Mesendoderm (in vitro differentiated cells): ENCODE data around the gene MOB3B.

Experiments
- DNase-seq: peaks from one replicate; pipeline ENCODE4 v3.0.0; 2013
- H2AK5ac ChIP-seq: 2 replicates; pipeline ENCODE4 v1.6.1; 2013; ENCODE audit warnings: low read length, inconsistent platforms
- H2BK120ac ChIP-seq: 2 replicates; pipeline ENCODE4 v1.6.1; 2013; ENCODE audit warnings: low read depth, mild to moderate bottlenecking, low read length, moderate library complexity, mixed read lengths
- H2BK15ac ChIP-seq: replicated peaks from 2 replicates; pipeline ENCODE4 v1.6.1; 2013; ENCODE audit warnings: low read depth, mild to moderate bottlenecking, moderate library complexity
- H2BK5ac ChIP-seq: 2 replicates; pipeline ENCODE4 v1.6.1; 2013; ENCODE audit warnings: low read length, inconsistent platforms
- H3K18ac ChIP-seq: 2 replicates; pipeline ENCODE4 v1.6.1; 2013; ENCODE audit warnings: mild to moderate bottlenecking, low read length, mixed read lengths
- H3K23ac ChIP-seq: one replicate; pipeline ENCODE4 v1.6.1; 2013; ENCODE audit warnings: low read length
- H3K27ac ChIP-seq: 2 replicates; pipeline ENCODE4 v1.5.1; 2013; ENCODE audit warnings: low read depth, mild to moderate bottlenecking, inconsistent platforms, low read length, moderate library complexity
- H3K27me3 ChIP-seq: 2 replicates; pipeline ENCODE4 v1.6.1; 2013; ENCODE audit warnings: low read length, control low read depth, mild to moderate bottlenecking, inconsistent platforms; ENCODE audit not compliant: insufficient read depth, poor library complexity
- H3K36me3 ChIP-seq: 2 replicates; pipeline ENCODE4 v1.6.1; 2013; ENCODE audit warnings: low read length, inconsistent platforms; ENCODE audit not compliant: control insufficient read depth, insufficient read depth
- H3K4ac ChIP-seq: one replicate; pipeline ENCODE4 v1.6.1; 2013; ENCODE audit warnings: low read depth, mild to moderate bottlenecking, low read length, moderate library complexity
- H3K4me1 ChIP-seq: 2 replicates; pipeline ENCODE4 v1.6.1; 2013; ENCODE audit warnings: low read depth, low read length, inconsistent platforms; ENCODE audit not compliant: control insufficient read depth
- H3K4me2 ChIP-seq: 2 replicates; pipeline ENCODE4 v1.6.1; 2013; ENCODE audit warnings: low read length
- H3K4me3 ChIP-seq: 2 replicates; pipeline ENCODE4 v1.5.1; 2013; ENCODE audit warnings: mild to moderate bottlenecking, low read length
- H3K56ac ChIP-seq: one replicate; pipeline ENCODE4 v1.6.1; 2013; ENCODE audit warnings: low read length
- H3K79me1 ChIP-seq: 2 replicates; pipeline ENCODE4 v1.6.1; 2013; ENCODE audit warnings: low read length, inconsistent platforms
- H3K79me2 ChIP-seq: 2 replicates; pipeline ENCODE4 v1.6.1; 2013; ENCODE audit warnings: mild to moderate bottlenecking, low read length; ENCODE audit not compliant: control insufficient read depth, insufficient read depth
- H3K9ac ChIP-seq: 2 replicates; pipeline ENCODE4 v1.6.1; 2013; ENCODE audit warnings: low read length, inconsistent platforms
- H4K5ac ChIP-seq: one replicate; pipeline ENCODE4 v1.6.1; 2013; ENCODE audit warnings: low read length
- H4K8ac ChIP-seq: one replicate; pipeline ENCODE4 v1.6.1; 2013; ENCODE audit warnings: low read depth, mild to moderate bottlenecking, control low read depth, low read length, moderate library complexity
- WGBS: extraction: QIAGEN DNeasy Blood & Tissue Kit; methylation state at CpG from one replicate; pipeline ENCODE4 v1.1.7; 2013; ENCODE audit warnings: low lambda C conversion rate, missing lambda C conversion rate; ENCODE audit not compliant: insufficient coverage; ENCODE audit errors: extremely low coverage; 5-methylcytosine and 5-hydroxymethylcytosine counted together

Gene MOB3B

DNA sequence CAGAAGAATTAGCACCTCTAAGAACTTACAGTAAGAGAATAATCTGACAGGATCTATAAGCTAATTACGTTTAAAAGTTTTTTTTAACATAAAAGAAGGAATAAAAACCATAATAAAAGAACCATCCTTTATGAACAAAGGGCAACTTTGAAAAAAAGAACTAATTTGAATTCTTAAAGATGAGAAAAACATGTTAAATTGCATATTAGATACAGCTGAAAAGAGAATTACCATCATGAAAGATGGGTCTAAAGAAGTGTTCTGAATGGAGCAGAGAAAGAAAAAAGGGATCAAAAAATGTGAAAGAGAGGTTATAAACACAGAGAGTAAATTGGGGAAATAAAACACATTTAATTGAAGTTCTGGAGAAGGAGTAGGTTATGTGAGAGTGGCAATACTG is 51.3 kb downstream of the MOB3B start:
- H3K27me3 ChIP-seq = no peaks in the 10 kb centered on the region
- no peak overlapping the region for H2BK120ac ChIP-seq
- H3K9ac ChIP-seq = no peak overlapping the region
- H3K36me3 ChIP-seq = no peaks in the 10 kb centered on the region
- no peak overlapping the region for H3K27ac ChIP-seq
- H2BK15ac ChIP-seq = no peak overlapping the region
- H4K8ac ChIP-seq = no peak overlapping the region
- H4K5ac ChIP-seq = no peak overlapping the region
- H3K23ac ChIP-seq = no peak overlapping the region
- H3K18ac ChIP-seq = no peak overlapping the region
- no peak overlapping the region for H3K4ac ChIP-seq
- no peak overlapping the region for H3K4me2 ChIP-seq
- H3K79me1 ChIP-seq = no peaks in the 10 kb centered on the region
- H2AK5ac ChIP-seq = no peak overlapping the region
- no peaks in the 10 kb centered on the region for H3K79me2 ChIP-seq
- H3K4me3 ChIP-seq = no peak overlapping the region
- no peaks in the 10 kb centered on the region for H3K4me1 ChIP-seq
- no peak overlapping the region for H2BK5ac ChIP-seq
- WGBS = no CpG with 5 or more reads among the region's 1 CpG
- no peak overlapping the region for H3K56ac ChIP-seq
- no peak for DNase-seq

GRCh38 chr9:27476870-27477515 is 52.6 kb downstream of the MOB3B start:
- Histone ChIP-seq H3K4me1 (no peaks in the 10 kb centered on the region), H2BK15ac (no peak overlapping the region), H3K23ac (no peak overlapping the region), H3K27ac (no peak overlapping the region), H3K36me3 (no peaks in the 10 kb centered on the region), H2BK5ac (no peak overlapping the region), H3K9ac (no peak overlapping the region), H4K5ac (no peak overlapping the region), H3K4me2 (no peak overlapping the region), H3K4ac (no peak overlapping the region), H3K79me2 (no peaks in the 10 kb centered on the region), H3K79me1 (no peaks in the 10 kb centered on the region), H3K4me3 (no peak overlapping the region), H2BK120ac (no peak overlapping the region), H2AK5ac (no peak overlapping the region), H3K56ac (no peak overlapping the region), H3K27me3 (no peaks in the 10 kb centered on the region), H3K18ac (no peak overlapping the region), H4K8ac (no peak overlapping the region)
- no CpG with 5 or more reads among the region's 6 CpGs for WGBS
- DNase-seq = no peak

GRCh38 chr9:27475057-27475595 is 54.5 kb downstream of the MOB3B start:
- H3K56ac ChIP-seq = no peak overlapping the region
- H4K8ac ChIP-seq = no peak overlapping the region
- H3K4me2 ChIP-seq = no peak overlapping the region
- H3K79me2 ChIP-seq = no peaks in the 10 kb centered on the region
- no peak overlapping the region for H3K4ac ChIP-seq
- no peak overlapping the region for H3K4me3 ChIP-seq
- WGBS = no CpG with 5 or more reads among the region's 7 CpGs
- H3K23ac ChIP-seq = no peak overlapping the region
- H3K27ac ChIP-seq = no peak overlapping the region
- H3K27me3 ChIP-seq = no peaks in the 10 kb centered on the region
- no peak overlapping the region for H2BK15ac ChIP-seq
- H3K36me3 ChIP-seq = no peaks in the 10 kb centered on the region
- no peak overlapping the region for H3K9ac ChIP-seq
- H4K5ac ChIP-seq = no peak overlapping the region
- no peak overlapping the region for H2BK5ac ChIP-seq
- no peak for DNase-seq
- H3K18ac ChIP-seq = no peak overlapping the region
- no peaks in the 10 kb centered on the region for H3K79me1 ChIP-seq
- no peak overlapping the region for H2BK120ac ChIP-seq
- no peaks in the 10 kb centered on the region for H3K4me1 ChIP-seq
- H2AK5ac ChIP-seq = no peak overlapping the region

- no peak overlapping the region for H3K4me2 ChIP-seq
- no peaks in the 10 kb centered on the region for H3K79me1 ChIP-seq
- DNase-seq = no peak
- no peaks in the 10 kb centered on the region for H3K36me3 ChIP-seq
- no peak overlapping the region for H3K23ac ChIP-seq
- no peaks in the 10 kb centered on the region for H3K27me3 ChIP-seq
- H3K9ac ChIP-seq = no peak overlapping the region
- H2BK120ac ChIP-seq = no peak overlapping the region
- no peak overlapping the region for H3K56ac ChIP-seq
- no CpG with 5 or more reads among the region's 1 CpG for WGBS
- H2BK5ac ChIP-seq = no peak overlapping the region
- H4K5ac ChIP-seq = no peak overlapping the region
- no peak overlapping the region for H3K4me3 ChIP-seq
- no peak overlapping the region for H3K18ac ChIP-seq
- no peak overlapping the region for H4K8ac ChIP-seq
- no peak overlapping the region for H3K27ac ChIP-seq
- no peaks in the 10 kb centered on the region for H3K79me2 ChIP-seq
- no peaks in the 10 kb centered on the region for H3K4me1 ChIP-seq
- no peak overlapping the region for H2AK5ac ChIP-seq
- no peak overlapping the region for H2BK15ac ChIP-seq
- H3K4ac ChIP-seq = no peak overlapping the region
These were observed 55.3 kb downstream of the MOB3B start for GRCh38 chr9:27474305-27474704.

- Histone ChIP-seq H3K4ac (no peak overlapping the region), H3K23ac (no peak overlapping the region), H2BK15ac (no peak overlapping the region), H3K56ac (no peak overlapping the region), H2AK5ac (no peak overlapping the region), H3K79me2 (no peaks in the 10 kb centered on the region), H3K18ac (no peak overlapping the region), H3K4me2 (no peak overlapping the region), H3K4me1 (no peaks in the 10 kb centered on the region), H3K27me3 (no peaks in the 10 kb centered on the region), H3K79me1 (no peaks in the 10 kb centered on the region), H4K8ac (no peak overlapping the region), H3K4me3 (no peak overlapping the region), H3K27ac (no peak overlapping the region), H3K36me3 (no peaks in the 10 kb centered on the region), H4K5ac (no peak overlapping the region), H3K9ac (no peak overlapping the region), H2BK120ac (no peak overlapping the region), H2BK5ac (no peak overlapping the region)
- no CpG with 5 or more reads among the region's 7 CpGs for WGBS
- DNase-seq = no peak
These were observed 56.5 kb downstream of the MOB3B start for GRCh38 chr9:27473111-27473529.

DNA sequence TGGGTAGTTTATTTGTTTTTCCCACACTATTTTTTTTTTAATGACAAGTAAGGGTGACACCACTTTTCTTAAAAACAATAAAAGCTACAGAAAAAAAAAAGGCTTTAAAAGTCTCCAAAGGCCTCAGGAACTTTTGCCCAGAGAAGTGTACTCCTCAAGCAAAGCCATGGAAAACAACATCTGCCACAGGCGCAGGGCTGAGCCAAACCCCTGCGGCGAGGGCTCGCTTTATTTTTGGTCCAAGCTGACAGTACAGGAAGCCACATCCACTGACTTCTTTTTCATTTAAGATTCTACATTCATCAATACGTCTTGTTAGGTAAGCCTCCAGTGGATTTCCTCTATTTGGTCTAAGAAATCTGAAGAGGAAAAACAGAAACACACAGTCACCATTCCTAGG is 57.4 kb downstream of the MOB3B start:
- Histone ChIP-seq H3K18ac (no peak overlapping the region), H3K4me2 (no peak overlapping the region), H2AK5ac (no peak overlapping the region), H3K4me3 (no peak overlapping the region), H3K27me3 (no peaks in the 10 kb centered on the region), H4K8ac (no peak overlapping the region), H3K79me1 (no peaks in the 10 kb centered on the region), H3K9ac (no peak overlapping the region), H2BK5ac (no peak overlapping the region), H3K56ac (no peak overlapping the region), H3K36me3 (no peaks in the 10 kb centered on the region), H3K23ac (no peak overlapping the region), H3K4ac (no peak overlapping the region), H2BK120ac (no peak overlapping the region), H3K27ac (no peak overlapping the region), H4K5ac (no peak overlapping the region), H3K79me2 (no peaks in the 10 kb centered on the region), H2BK15ac (no peak overlapping the region), H3K4me1 (no peaks in the 10 kb centered on the region)
- WGBS = no CpG with 5 or more reads among the region's 5 CpGs
- no peak for DNase-seq
